Stimulated activated CD8-positive, alpha-beta memory T cell treated with anti-CD3 and anti-CD28 coated beads, Interleukin-12 subunit alpha, Interleukin-12 subunit beta, amount 100 ng/mL, for 24 hours (primary cell): ENCODE measurements around the gene CLCF1.
"Not testable (repeated sequence)": the region's sequence is repeated elsewhere in the genome, so short reads cannot be mapped to it uniquely, and the experiment has no call there.

ENCODE experiments used
- DNase-seq: peaks from one replicate; pipeline ENCODE4 v3.0.0-alpha.2; 2020; ENCODE audit errors: extremely low read depth

The CLCF1 gene

DNA sequence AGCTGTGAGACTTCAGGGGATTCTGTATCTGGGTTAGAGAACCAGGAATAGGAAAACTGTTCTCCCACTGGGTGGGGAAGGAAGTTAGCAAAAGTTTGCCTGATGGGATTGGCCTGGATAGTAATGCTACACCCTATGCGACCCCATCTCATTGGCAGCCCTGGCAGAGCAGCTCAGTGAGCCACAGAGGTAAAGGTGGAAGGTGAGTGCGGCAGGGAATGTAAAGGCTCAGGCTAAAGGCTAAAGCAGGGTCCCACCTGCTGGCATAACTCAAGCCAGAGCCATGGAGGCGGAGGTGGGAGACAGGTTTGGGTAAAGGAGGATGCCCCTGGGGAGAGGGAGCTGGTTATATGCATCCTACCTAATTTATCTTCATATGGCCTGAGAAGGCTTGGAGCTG, 51.3 kb downstream of the CLCF1 start:
- no peak for DNase-seq

DNA sequence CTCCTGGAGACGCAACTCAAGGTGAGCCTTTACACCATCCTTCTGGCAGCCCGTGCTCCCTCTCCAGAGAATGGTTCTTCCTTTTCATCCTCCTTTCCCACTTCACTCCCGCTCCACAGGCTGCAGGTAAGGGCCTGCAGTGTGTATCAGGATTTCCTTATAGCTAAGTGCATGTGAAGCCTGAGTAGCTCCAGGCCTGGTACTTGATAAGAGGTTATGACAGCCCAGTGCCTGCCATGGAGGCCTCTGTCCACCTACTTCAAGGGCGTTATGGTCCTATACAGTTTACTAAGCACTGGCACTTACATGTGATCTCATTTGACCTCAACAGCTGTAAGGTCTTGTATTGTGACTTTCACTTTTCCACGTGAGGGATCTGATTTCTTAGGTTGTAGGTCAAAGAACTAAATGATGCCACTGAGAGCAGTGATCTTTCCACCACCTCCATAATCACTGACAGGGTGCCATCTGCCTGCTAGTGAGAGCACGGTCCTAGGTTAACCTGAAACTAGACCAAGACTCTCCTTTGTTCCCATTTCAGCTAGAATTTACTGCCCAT, 52.0 kb downstream of the CLCF1 start:
- DNase-seq: no peak

DNA sequence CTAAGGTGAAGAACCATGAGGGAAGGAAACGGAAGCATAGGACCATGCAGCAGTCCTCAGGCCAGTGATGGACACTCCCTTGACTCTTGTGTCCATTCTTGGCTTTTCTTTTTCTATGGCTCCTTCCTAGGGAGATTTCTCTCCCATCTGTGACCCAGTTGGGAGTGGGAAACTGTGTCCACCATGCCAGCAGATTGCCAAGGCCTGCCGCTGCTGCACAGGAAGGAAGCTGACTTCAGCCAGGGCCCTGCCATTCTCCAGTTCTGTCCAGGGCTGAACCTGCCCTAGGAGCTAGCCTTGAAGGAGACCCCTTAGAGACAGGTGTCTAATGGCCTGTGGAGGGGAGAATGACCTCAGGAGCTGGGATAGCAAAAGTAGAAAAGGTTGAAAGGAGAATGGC, 52.7 kb downstream of the CLCF1 start:
- DNase-seq: no peak

DNA sequence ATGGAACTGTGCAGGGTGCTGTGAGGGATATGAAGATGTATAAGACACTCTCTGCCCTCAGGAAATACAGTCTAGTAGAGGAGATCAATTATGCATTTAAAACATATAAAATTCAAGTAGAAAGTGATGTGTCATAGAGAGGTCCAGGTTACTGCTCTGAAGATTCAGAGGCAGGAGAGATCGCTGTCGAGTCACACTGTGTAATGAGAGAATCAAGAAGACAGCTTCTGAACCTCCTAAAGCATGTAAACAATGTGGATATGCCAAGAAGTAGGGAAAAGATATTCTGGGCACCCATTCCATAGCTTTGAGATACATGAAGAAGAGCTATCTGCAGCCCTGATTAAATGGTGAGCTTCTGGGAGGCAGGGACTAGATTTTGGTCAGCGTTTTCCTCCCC, 53.4 kb downstream of the CLCF1 start:
- DNase-seq: no peak

DNA sequence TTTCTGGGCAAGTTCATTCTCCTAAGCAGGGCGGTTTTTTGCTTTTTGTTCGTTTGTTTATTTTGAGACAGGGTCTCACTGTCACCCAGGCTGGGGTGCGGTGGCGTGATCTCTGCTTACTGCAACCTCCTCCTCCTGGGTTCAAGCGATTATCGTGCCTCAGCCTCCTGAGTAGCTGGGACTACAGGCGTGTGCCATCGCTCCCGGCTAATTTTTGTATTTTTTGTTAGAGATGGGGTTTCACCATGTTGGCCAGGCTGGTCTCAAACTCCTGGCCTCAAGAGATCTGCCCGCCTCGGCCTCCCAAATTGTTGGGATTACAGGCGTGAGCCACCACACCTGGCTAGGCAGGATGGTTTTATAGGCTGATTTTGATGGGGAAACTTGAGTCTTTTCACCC, 54.5 kb downstream of the CLCF1 start:
- DNase-seq: not testable (repeated sequence)

DNA sequence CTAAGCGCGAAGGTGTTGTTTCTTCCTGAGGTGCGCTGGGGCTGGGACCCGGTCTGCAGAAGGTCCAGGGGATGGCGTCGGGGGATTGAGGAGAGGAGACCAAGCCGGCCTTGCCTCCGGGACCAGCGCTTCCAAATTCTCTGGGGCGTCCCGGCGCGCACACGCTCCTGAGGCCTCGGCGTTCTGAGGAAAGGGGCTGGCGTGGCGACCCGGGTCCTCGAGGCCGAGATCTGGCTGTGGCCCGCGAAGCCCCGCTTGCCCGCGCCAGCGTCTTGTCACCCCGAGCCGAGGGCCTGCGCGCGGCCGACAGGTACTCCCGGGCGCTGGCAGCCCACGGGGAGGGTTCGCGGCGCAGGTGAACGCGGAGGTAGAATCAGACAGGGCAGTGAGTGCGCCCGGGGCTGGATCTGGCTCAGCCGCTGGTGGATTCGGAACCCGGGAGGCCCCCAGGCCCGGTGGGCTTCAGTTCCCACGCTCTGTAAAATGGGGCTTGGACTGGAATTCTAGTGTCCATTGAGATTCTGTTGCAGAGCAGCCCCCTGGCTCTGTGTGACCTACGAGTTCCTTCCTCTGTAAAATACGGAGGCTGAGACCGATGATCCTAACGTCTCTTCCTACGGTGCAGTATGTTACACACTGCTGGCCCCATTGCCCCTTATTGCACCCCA, 55.4 kb downstream of the CLCF1 start:
- DNase-seq: no peak

DNA sequence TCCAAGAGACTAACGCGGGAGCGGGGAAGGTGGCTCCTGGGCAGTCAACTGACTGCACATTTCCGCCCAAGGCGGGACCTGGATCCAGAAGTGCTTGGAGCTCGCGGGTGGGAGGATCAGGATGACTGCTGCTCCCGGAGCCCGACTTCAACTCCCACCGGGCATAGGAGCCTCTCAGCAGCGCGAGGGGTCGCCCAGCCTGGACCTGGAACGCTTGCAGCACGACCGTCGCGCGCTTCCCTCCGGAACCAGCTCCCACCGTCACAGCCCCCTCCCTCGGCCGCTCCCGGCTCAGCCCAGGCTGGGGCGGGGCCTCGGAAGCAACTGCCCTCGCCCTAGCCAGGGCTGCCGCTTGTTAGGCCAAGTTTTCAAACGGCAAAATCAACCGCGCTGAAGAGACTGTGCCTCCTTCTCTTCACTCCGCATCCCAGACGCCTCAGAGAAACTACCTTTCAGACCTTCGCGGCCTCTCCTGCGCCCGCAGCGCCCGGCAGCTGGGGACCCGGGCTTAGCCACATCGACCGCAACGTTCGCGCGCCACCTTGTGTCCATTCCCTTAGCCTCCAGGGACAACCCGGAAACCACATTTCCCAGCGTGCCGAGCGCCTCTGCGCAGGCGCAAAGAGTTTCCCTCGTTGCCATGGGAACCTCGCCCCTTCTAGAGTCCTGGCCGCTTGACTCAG, 56.1 kb downstream of the CLCF1 start:
- peak; percentile 93 for DNase-seq

DNA sequence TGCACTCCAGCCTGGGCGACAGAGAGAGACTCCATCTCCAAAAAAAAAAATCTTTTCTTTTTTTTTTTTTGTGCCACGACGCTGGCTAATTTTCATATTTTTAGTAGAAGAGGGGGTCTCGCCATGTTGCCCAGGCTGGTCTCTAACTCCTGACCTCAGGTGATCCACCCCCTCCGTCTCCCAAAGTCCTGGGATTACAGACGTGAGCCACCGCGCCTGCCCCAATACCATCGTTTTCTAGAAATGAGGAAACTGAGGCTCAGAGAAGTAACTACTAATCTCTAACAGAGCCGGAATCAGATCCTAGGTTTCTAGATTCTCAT, 56.6 kb downstream of the CLCF1 start:
- no peak for DNase-seq

DNA sequence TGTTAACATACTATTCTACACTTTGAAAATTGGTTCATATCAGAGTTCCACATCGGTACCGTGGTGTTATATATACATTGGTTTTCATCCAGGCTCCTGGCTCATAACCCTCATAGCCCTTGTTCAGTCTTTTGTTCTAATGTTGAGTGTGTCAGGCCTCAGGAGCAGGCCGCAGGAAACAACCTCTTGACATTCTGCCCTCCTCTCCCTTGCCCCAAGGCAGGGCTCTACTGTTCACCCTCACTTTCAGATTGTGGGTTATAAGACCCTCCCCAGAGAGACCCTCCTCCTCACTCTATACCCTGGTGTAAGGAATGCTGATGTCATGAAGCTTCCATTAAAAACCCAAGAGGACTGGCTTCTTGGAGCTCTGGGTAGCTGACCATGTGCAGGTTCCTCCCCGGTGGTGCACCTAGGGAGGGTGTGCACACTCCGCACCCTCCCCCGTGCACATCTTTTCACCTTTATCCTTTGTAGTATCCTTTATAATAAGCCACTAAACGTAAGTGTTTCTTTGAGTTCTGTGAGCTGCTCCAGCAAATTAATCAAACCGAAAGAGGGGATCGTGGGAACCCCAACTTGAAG, 58.0 kb downstream of the CLCF1 start:
- DNase-seq: no peak

DNA sequence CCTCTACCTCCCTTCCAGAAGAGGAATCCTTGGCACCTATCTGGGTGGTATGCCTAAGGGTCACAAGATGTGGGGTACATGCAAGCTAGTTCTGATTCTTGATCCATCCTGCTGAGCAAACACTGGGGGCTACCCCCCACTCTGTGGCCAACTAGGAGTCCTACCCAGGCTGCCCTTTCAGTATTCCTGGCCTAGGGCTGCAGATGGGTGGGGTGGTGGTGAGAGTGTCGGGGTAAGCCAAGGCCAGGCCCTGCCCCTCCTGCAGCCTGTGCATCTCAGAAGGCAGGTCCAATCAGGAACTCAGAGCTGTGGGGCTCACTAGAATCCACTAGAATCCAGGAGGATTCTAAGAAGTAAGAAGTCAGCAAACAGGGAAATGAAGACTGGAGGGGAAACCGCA, 59.2 kb downstream of the CLCF1 start:
- DNase-seq: no peak
